NCI-H748 (cell line): ENCODE measurements around the gene HERC4.
"Not testable (repeated sequence)": the region's sequence is repeated elsewhere in the genome, so short reads cannot be mapped to it uniquely, and the experiment has no call there.

ENCODE experiments used
- DNase-seq: peaks from one replicate; lab custom pipeline; 2025; ENCODE audit not compliant: unreplicated experiment; lab: John Stamatoyannopoulos, UW

HERC4 gene

DNA sequence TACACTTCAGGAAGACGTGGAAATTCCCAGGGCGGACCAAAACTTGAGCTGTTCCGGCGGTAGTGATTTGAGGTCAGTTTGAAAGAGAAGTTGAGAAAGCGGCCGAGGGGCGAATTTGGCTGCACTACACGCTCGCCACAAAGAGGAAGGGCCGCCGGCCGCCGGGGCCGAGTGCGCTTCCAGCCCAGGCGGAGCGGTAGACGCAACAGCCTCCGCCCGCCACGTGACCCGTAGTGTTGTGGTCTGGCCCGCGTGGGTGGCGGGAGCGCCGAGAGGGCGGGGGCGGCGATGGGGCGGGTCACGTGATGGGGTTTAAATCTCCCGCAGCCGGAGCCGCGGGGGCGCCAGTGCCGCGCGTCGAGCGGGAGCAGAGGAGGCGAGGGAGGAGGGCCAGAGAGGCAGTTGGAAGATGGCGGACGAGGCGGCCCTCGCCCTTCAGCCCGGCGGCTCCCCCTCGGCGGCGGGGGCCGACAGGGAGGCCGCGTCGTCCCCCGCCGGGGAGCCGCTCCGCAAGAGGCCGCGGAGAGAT is 190.7 kb downstream of the HERC4 start, which contains the start of gene SIRT1:
SIRT1 (plus strand) TSS at position 344 of the 529 bp plus-strand sequence; CDS start at position 410, 66 bp downstream.
- peak; percentile 93 for DNase-seq

DNA sequence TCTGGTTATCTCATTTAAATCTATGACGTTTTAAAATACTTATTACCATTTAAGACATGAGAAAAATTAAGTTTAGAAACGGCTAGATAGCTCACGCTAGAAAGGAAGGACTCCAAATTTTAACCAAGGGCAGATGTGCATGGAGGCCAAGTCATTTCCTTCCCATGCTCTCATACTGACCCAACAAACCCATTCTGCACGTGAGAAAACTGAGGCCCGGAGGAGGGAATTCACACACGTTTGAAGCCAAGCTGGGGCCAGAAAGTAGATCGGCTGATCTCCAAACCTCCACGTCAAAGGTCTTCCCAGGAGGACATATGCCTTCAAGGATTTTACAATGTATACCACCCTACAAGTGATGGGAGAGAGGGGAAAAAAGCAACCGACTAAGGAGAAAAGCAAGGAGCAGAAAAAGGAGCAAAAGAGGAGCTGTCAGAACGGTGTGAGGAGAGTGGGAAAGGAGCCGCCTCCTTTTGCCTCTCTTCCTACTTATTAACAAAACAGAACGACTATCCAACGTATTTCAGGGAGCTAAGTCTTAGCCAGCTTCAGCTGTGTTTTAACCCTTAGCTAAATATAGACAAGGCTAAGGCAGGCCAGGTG is 191.3 kb downstream of the HERC4 start:
- DNase-seq: no peak

DNA sequence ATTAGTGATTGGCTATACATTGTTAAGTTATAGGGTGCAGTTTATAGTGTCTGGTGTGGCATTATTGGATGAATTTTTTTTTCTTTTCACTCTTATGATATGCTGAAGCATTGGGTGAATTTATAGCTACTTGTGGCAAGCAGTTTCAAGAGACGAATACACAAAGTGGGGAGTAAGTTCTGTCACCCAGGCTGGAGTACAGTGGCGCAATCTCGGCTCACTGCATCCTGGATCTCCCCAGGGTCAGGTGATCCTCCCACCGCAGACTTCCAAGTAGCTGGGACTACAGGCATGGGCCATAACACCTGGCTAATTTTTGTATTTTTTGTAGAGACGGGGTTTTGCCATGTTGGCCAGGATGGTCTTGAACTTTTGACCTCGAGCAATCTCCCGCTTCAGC is 196.9 kb downstream of the HERC4 start:
- DNase-seq: no peak

DNA sequence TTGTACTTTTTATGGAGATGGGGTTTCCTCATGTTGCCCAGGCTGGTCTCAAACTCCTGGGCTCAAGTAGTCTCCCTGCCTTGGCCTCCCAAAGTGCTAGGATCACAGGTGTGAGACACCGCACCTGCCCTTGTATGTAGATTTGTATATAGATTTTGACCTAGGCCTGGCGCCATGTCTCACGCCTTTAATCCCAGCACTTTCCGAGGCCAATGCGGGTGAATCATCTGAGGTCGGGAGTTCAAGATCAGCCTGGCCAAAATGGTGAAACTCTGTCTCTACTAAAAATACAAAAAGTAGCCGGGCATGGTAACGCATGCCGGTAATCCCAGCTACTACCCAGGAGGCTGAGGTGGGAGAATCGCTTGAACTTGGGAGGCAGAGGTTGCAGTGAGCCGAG is 197.7 kb downstream of the HERC4 start:
- not testable (repeated sequence) for DNase-seq

DNA sequence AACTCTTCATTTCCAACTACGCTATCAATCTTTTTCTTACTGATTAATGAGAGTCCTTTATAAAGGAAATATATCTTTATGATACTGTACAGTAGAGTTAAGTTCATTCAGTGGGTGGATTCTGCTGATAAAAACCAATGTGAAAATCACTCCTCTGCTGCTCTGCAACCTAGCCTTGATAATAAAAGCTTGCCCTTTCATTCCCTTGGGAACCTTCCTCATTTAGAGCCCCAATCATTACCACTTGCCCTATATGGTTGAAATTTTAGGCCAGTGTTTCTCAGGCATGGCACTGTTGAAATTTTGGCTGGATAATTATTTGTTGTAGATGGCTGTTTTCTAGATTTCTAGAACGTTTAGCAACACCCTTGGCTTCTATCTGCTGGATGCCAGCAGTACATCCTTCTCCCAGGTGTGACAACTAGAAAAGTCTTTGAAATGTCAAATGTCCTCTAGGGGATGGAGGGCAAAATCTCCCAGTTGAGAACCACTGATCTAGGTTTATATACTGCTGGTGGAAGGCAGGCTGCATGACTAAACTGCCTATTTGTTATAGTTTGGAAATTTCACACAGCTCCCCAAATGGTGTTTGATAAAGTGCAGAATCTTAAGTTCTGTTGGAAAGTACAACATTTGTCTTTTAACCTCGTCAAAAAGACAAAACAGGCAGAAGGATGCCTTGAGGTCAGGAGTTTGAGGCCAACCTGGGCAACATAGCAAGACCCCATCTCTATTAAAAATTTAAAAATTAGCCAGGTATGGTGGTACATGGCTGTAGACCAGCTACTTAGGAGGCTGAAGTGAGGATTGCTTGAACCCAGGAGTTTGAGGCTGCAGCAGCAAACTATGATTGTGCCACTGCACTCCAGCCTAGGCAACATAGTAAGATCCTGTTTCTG is 199.5 kb downstream of the HERC4 start:
- no peak for DNase-seq
